H9 (cell line): ENCODE results near the gene DGKG. TPM values are rescaled to one million over a fixed set of nuclear protein-coding genes. Genes with fewer than 3 reads are reported as not detected.

Experiments
- DNase-seq: peaks from one replicate; pipeline ENCODE4 v3.0.0-alpha.2; 2017
- H2AFZ ChIP-seq: one replicate; pipeline ENCODE4 v1.6.1; 2013; ENCODE audit warnings: mild to moderate bottlenecking, low read length, control low read depth, moderate library complexity
- H2AK5ac ChIP-seq: 2 replicates; pipeline ENCODE4 v1.6.1; 2013; ENCODE audit warnings: low read length, control low read depth, mixed read lengths; ENCODE audit not compliant: insufficient read length
- H2BK120ac ChIP-seq: one replicate; pipeline ENCODE4 v1.6.1; 2013; ENCODE audit warnings: low read depth, mild to moderate bottlenecking, low read length, control low read depth, inconsistent platforms; ENCODE audit not compliant: poor library complexity, severe bottlenecking
- H2BK12ac ChIP-seq: 2 replicates; pipeline ENCODE4 v1.6.1; 2013; ENCODE audit warnings: low read length, control low read depth, mixed read lengths, low read depth; ENCODE audit not compliant: insufficient read length
- H2BK15ac ChIP-seq: 2 replicates; pipeline ENCODE4 v1.6.1; 2013; ENCODE audit warnings: low read depth, low read length, control low read depth
- H2BK20ac ChIP-seq: one replicate; pipeline ENCODE4 v1.6.1; 2013; ENCODE audit warnings: low read depth, mild to moderate bottlenecking, low read length, control low read depth, inconsistent platforms; ENCODE audit not compliant: poor library complexity, severe bottlenecking
- H2BK5ac ChIP-seq: 2 replicates; pipeline ENCODE4 v1.6.1; 2013; ENCODE audit warnings: low read length, control low read depth, mixed read lengths; ENCODE audit not compliant: insufficient read length
- H3K14ac ChIP-seq: 2 replicates; pipeline ENCODE4 v1.6.1; 2013; ENCODE audit warnings: low read length, control low read depth; ENCODE audit not compliant: insufficient read depth
- H3K18ac ChIP-seq: 2 replicates; pipeline ENCODE4 v1.6.1; 2013; ENCODE audit warnings: low read depth, mild to moderate bottlenecking, mixed read lengths, low read length, control low read depth; ENCODE audit not compliant: insufficient read length
- H3K23ac ChIP-seq: 2 replicates; pipeline ENCODE4 v1.6.1; 2013; ENCODE audit warnings: low read length, control low read depth, mixed read lengths, low read depth; ENCODE audit not compliant: insufficient read length
- H3K23me2 ChIP-seq: 2 replicates; pipeline ENCODE4 v1.6.1; 2013; ENCODE audit warnings: low read depth, mild to moderate bottlenecking, mixed read lengths, low read length, control low read depth; ENCODE audit not compliant: insufficient read length, poor library complexity, severe bottlenecking
- H3K27ac ChIP-seq: 2 replicates; pipeline ENCODE4 v1.5.1; 2013; ENCODE audit warnings: low read length, control low read depth, mixed read lengths, low read depth; ENCODE audit not compliant: insufficient read length
- H3K27me3 ChIP-seq: 2 replicates; pipeline ENCODE4 v1.6.1; 2013; ENCODE audit warnings: low read length, control low read depth, inconsistent platforms; ENCODE audit not compliant: insufficient read depth
- H3K4ac ChIP-seq: 2 replicates; pipeline ENCODE4 v1.6.1; 2013; ENCODE audit warnings: low read depth, mild to moderate bottlenecking, control low read depth, inconsistent platforms, low read length, moderate library complexity
- H3K4me1 ChIP-seq: 2 replicates; pipeline ENCODE4 v1.6.1; 2013; ENCODE audit warnings: low read length, control low read depth, inconsistent platforms; ENCODE audit not compliant: insufficient read depth
- H3K4me2 ChIP-seq: 2 replicates; pipeline ENCODE4 v1.6.1; 2013; ENCODE audit warnings: low read length, control low read depth, mixed read lengths; ENCODE audit not compliant: insufficient read length, insufficient read depth
- H3K56ac ChIP-seq: 2 replicates; pipeline ENCODE4 v1.6.1; 2013; ENCODE audit warnings: low read depth, mild to moderate bottlenecking, mixed read lengths, low read length, control low read depth; ENCODE audit not compliant: insufficient read length
- H3K79me1 ChIP-seq: 2 replicates; pipeline ENCODE4 v1.6.1; 2013; ENCODE audit warnings: low read depth, mild to moderate bottlenecking, moderate library complexity, low read length, control low read depth, inconsistent platforms; ENCODE audit not compliant: insufficient read depth, poor library complexity, severe bottlenecking
- H3K79me2 ChIP-seq: 2 replicates; pipeline ENCODE4 v1.6.1; 2013; ENCODE audit warnings: low read length, control low read depth, inconsistent platforms; ENCODE audit not compliant: insufficient read depth
- H3K9ac ChIP-seq: 2 replicates; pipeline ENCODE4 v1.6.1; 2013; ENCODE audit warnings: low read length, control low read depth, mixed read lengths; ENCODE audit not compliant: insufficient read length; ENCODE audit errors: extremely low read depth
- H3K9me3 ChIP-seq: one replicate; pipeline ENCODE4 v1.6.1; 2013; ENCODE audit warnings: low read depth, low read length, inconsistent platforms; ENCODE audit not compliant: control insufficient read depth
- H3T11ph ChIP-seq: one replicate; pipeline ENCODE4 v1.6.1; 2013; ENCODE audit warnings: mild to moderate bottlenecking, low read length, control low read depth, inconsistent platforms
- H4K20me1 ChIP-seq: one replicate; pipeline ENCODE4 v1.6.1; 2013; ENCODE audit not compliant: control insufficient read depth, insufficient read length, insufficient read depth
- H4K5ac ChIP-seq: 2 replicates; pipeline ENCODE4 v1.6.1; 2013; ENCODE audit warnings: low read depth, mild to moderate bottlenecking, mixed read lengths, low read length, control low read depth; ENCODE audit not compliant: insufficient read length
- H4K8ac ChIP-seq: replicated peaks from 2 replicates; pipeline ENCODE4 v1.6.1; 2013; ENCODE audit warnings: low read length, control low read depth, mixed read lengths, low read depth; ENCODE audit not compliant: insufficient read length
- H4K91ac ChIP-seq: 2 replicates; pipeline ENCODE4 v1.6.1; 2013; ENCODE audit warnings: low read depth, mild to moderate bottlenecking, moderate library complexity, mixed read lengths, low read length, control low read depth; ENCODE audit not compliant: insufficient read length
- H3K27ac Mint-ChIP-seq, 3 experiments: 2 replicates in 2 of 3; 3 replicates in 1 of 3; pipeline ENCODE4 v1.8.0; 2020 to 2021; ENCODE audit warnings: mixed read lengths in 3 of 3, mild to moderate bottlenecking in 1 of 3, moderate library complexity in 1 of 3
- H3K27me3 Mint-ChIP-seq: 2 replicates; pipeline ENCODE4 v1.8.0; 2021; ENCODE audit warnings: low read depth, mild to moderate bottlenecking, moderate library complexity, mixed read lengths
- H3K36me3 Mint-ChIP-seq, 3 experiments: 2 replicates in 2 of 3; 3 replicates in 1 of 3; pipeline ENCODE4 v1.8.0; 2020 to 2021; ENCODE audit warnings: low read depth in 3 of 3, mixed read lengths in 3 of 3; ENCODE audit not compliant: insufficient read depth in 1 of 3
- H3K4me1 Mint-ChIP-seq, 2 experiments: 2 replicates each; pipeline ENCODE4 v1.8.0; 2020; ENCODE audit warnings: mixed read lengths in 2 of 2
- H3K4me3 Mint-ChIP-seq, 2 experiments: 2 replicates in 1 of 2; 3 replicates in 1 of 2; pipeline ENCODE4 v1.8.0; 2020 to 2021; ENCODE audit warnings: mild to moderate bottlenecking in 2 of 2, mixed read lengths in 2 of 2, moderate library complexity in 1 of 2
- H3K9me3 Mint-ChIP-seq, 2 experiments: 2 replicates in 1 of 2; 3 replicates in 1 of 2; pipeline ENCODE4 v1.8.0; 2020; ENCODE audit warnings: mild to moderate bottlenecking in 2 of 2, mixed read lengths in 2 of 2, moderate library complexity in 1 of 2
- WGBS: extraction: QIAGEN DNeasy Blood & Tissue Kit; methylation state at CpG from one replicate; pipeline ENCODE4 v1.1.7; 2013; ENCODE audit warnings: missing lambda C conversion rate, low lambda C conversion rate, mixed read lengths; ENCODE audit not compliant: insufficient read length; ENCODE audit errors: extremely low coverage; 5-methylcytosine and 5-hydroxymethylcytosine counted together
- total RNA-seq: library from RNA; stranded (reverse); gene quantifications from 2 replicates; pipeline ENCODE4 v1.2.1, GENCODE V29; 2021
- TF ChIP-seq, protein P1 (sequence below): fragments of 200-600 bp; sonication (generic); conservative IDR thresholded peaks from 3 replicates; pipeline ENCODE4 v1.8.0; 2021; ENCODE audit warnings: antibody characterized with exemption, mild to moderate bottlenecking

DGKG gene
- total RNA-seq, 1 experiment from 2014 or later, result not detected

DNA sequence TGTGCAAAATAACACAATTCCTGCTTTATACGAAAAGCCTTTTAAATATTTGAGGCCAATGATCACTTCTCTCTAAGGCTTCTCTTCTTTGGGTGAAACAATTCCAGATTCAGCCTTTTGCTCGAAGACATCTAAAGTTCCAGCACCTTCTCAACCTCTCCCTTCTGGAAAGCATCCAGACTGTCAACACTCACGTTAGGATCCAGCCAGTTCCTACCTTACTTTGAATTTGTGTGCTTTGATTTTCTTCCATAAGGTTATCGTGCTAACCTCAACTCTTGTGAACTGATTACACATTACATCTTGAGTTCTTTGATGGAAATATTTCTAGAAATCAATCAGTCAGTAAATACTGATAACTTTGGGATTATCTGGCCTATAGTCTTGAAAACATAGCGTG is 127.9 kb downstream of the DGKG start:
- H2BK20ac ChIP-seq, result no peak overlapping the region
- H3K9ac ChIP-seq, result no peak overlapping the region
- no peaks in the 10 kb centered on the region for H3K9me3 Mint-ChIP-seq
- no peak overlapping the region for H2BK12ac ChIP-seq
- H4K5ac ChIP-seq, result no peak overlapping the region
- no peak overlapping the region for H3T11ph ChIP-seq
- H2BK15ac ChIP-seq, result no peak overlapping the region
- H3K23me2 ChIP-seq, result no peaks in the 10 kb centered on the region
- no peak overlapping the region for H2BK120ac ChIP-seq
- H3K9me3 ChIP-seq, result no peaks in the 10 kb centered on the region
- H2AK5ac ChIP-seq, result no peak overlapping the region
- no peak overlapping the region for H3K4ac ChIP-seq
- H3K27ac ChIP-seq, result no peak overlapping the region
- H3K4me3 Mint-ChIP-seq, result no peak overlapping the region
- H3K27ac Mint-ChIP-seq, result no peak overlapping the region
- no peak overlapping the region for H3K18ac ChIP-seq
- H3K56ac ChIP-seq, result no peak overlapping the region
- peaks cover 0 to 3% of the 10 kb centered on the region in 2 experiments; a peak in 2 of 4 replicates for H3K4me1 Mint-ChIP-seq
- no peak overlapping the region for H4K91ac ChIP-seq
- H3K23ac ChIP-seq, result no peak overlapping the region
- peaks cover 27% of the 10 kb centered on the region for H3K27me3 Mint-ChIP-seq
- H2AFZ ChIP-seq, result no peak overlapping the region
- no CpG with 5 or more reads among the region's 5 CpGs for WGBS
- no peaks in the 10 kb centered on the region for H3K27me3 ChIP-seq
- H3K14ac ChIP-seq, result no peak overlapping the region
- no peaks in the 10 kb centered on the region for H3K79me2 ChIP-seq
- no peaks in the 10 kb centered on the region; the same call in 1 of the 2 replicates for H3K4me1 ChIP-seq
- no peaks in the 10 kb centered on the region for H3K36me3 Mint-ChIP-seq
- TF ChIP-seq, protein P1, sequence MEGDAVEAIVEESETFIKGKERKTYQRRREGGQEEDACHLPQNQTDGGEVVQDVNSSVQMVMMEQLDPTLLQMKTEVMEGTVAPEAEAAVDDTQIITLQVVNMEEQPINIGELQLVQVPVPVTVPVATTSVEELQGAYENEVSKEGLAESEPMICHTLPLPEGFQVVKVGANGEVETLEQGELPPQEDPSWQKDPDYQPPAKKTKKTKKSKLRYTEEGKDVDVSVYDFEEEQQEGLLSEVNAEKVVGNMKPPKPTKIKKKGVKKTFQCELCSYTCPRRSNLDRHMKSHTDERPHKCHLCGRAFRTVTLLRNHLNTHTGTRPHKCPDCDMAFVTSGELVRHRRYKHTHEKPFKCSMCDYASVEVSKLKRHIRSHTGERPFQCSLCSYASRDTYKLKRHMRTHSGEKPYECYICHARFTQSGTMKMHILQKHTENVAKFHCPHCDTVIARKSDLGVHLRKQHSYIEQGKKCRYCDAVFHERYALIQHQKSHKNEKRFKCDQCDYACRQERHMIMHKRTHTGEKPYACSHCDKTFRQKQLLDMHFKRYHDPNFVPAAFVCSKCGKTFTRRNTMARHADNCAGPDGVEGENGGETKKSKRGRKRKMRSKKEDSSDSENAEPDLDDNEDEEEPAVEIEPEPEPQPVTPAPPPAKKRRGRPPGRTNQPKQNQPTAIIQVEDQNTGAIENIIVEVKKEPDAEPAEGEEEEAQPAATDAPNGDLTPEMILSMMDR, result no peak
- H4K20me1 ChIP-seq, result no peaks in the 10 kb centered on the region
- H3K79me1 ChIP-seq, result no peaks in the 10 kb centered on the region
- DNase-seq, result no peak
- no peak overlapping the region for H3K4me2 ChIP-seq
- no peak overlapping the region for H2BK5ac ChIP-seq
- no peak overlapping the region for H4K8ac ChIP-seq
